Measurements from ENCODE around the gene PCBP1.
"Not testable (repeated sequence)": the region's sequence is repeated elsewhere in the genome, so short reads cannot be mapped to it uniquely, and the experiment has no call there.

Gene PCBP1

DNA sequence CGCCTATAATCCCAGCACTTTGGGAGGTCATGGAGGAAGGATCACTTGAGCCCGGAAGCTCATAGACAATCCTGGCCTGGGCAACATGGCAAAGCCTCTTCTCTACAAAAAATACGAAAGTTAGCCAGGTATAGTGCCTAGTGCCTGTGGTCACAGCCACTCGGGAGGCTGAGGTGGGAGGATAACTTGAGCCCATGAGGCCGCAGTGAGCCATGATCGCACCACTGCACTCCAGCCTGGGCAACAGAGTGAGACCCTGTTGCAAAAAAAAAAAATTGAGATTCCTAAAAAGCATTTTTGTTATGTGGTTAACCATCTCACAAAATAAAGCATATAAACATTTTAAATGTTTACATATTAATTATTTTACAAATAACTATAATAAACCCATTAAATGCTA is 13.9 kb downstream of the PCBP1 start:
- DNase-seq = no peak

DNA sequence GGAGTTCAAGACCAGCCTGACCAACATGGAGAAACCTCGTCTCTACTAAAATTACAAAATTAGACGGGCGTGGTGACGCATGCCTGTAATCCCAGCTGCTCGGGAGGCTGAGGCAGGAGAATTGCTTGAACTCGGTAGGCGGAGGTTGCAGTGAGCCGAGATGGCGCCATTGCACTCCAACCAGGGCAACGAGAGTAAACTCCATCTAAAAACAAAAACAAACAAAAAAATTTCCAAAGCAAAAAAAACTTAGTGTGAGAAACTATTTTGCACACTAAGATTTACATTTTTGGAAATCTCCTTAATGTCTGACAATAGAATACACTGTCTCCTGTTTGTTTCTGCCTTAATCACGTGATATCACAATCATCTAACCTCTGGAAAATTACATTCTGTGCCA is 14.4 kb downstream of the PCBP1 start:
- DNase-seq = not testable (repeated sequence)

DNA sequence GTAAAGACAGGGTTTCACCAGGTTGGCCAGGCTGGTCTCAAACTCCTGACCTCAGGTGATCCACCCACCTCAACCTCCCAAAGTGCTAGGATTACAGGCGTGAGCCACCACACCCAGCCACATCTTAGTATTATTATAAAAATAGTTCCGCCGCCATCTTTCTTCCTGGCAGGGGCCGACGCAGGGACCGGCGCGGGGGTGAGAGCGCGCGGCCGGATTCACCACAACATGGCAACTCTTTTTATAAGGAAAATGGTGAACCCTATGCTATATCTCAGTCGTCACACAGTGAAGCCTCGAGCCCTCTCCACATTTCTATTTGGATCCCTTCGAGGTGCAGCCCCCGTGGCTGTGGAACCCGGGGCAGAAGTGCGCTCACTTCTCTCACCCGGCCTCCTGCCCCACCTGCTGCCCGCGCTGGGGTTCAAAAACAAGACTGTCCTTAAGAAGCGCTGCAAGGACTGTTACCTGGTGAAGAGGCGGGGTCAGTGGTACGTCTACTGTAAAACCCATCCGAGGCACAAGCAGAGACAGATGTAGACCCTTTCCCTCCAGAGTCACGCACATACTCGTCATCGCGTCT is 15.1 kb downstream of the PCBP1 start:
- not testable (repeated sequence) for DNase-seq

DNA sequence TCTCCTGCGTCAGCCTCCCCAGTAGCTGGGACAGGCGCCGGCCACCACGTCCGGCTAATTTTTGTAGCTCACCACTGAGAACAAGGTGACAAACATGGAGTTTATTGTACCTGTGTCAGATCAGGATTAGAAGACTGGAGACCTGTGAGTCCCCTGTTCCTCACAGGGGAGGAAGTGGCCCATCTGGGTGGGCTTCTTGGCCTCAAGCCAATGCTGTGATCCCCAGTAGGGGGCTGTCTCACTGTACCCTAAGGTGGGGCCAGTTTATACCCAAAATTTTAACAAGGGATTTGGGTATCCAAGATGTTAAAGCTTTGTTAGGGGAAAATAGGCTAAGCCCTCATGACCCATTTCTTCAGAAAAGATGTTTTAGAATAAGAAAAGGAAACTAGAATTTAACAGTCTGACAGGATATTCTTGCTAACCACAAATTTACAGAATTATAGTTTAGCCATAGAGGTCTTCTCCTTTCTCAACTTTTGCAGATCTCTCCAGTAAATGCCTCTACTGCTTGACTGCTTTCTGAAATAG is 16.3 kb downstream of the PCBP1 start:
- DNase-seq = peak in 1 of 3 donors; percentile 58

- DNase-seq = peak; percentile 62 to 68 (median 66)
These were observed 17.2 kb downstream of the PCBP1 start for GRCh38 chr2:70104231-70105111.

- not testable (repeated sequence) for DNase-seq
These were observed 18.9 kb downstream of the PCBP1 start for GRCh38 chr2:70106138-70106537.

- not testable (repeated sequence) for DNase-seq
These were observed 23.1 kb downstream of the PCBP1 start for GRCh38 chr2:70110397-70110796.

GRCh38 chr2:70111752-70112591 is 24.7 kb downstream of the PCBP1 start:
- no peak for DNase-seq

DNA sequence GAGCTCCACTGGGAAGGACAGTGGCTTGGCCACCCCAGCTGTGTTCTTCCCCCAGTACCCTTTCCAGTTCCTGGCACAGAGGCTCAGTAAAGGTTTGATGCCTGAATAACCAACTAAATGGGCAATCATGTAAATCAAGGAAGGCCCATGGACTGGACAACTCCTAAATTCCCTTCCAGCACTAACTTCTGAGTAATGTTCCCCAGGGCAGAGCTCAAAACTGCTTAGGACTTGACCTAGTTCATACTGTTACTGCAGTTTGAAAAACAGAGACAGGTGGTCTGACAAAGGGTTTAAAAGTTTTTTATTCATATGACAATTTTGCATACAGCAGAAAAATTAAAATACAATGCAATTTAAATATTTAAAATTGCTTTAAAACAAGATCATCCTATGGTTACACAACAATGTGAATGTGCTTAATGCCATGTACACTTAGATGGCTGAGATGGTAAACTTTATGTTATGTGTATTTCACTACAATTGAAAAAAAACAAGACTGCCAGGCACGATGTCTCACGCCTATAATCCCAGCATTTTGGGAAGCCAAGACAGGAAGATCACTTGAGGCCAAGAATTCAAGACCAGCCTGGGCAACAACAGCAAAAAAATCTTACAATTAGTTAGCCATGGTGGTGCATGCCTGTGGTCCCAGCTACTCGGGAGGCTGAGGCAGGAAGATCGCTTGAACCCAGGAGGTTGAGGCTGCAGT is 26.2 kb downstream of the PCBP1 start:
- DNase-seq = no peak

DNA sequence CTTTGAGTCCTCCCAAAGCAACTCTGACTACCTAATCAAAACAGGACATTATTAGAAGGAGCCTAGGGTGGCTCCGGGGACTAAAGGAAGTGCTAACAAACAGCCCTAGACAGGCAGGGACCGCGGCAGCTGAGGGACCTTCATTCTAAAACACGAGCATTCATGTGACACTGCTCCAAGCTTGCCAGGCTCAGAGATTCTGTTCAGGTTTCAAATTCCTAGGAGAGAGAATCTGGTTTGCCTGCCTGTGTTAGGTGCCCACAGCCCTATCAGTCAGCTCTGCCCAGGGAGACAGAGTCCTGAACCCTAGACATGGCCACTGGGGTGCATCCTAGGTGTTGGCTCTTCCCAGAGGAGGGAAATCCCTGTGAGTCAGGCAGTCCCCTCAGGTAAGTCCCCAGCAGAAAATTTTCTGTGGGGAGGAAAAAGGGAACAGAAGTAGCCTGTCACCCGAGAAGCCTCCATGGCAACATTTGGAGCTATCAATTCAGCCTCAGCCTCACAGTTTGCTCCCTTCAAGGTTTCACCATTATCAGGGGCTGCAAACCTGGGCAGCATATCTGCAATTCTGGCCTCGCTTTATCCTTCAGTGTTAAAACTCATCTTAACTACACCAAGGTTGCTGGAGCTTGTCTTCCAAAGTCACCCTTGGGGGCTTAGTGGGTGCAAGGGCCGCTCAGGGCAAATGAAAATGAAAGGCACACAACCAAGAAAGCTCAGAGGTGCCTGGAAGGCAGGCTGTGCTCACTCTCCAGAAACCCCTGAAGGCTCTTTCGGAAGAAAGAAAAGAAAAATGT is 28.6 kb downstream of the PCBP1 start:
- peak in 2 of 3 donors; percentile 58 to 61 for DNase-seq

DNA sequence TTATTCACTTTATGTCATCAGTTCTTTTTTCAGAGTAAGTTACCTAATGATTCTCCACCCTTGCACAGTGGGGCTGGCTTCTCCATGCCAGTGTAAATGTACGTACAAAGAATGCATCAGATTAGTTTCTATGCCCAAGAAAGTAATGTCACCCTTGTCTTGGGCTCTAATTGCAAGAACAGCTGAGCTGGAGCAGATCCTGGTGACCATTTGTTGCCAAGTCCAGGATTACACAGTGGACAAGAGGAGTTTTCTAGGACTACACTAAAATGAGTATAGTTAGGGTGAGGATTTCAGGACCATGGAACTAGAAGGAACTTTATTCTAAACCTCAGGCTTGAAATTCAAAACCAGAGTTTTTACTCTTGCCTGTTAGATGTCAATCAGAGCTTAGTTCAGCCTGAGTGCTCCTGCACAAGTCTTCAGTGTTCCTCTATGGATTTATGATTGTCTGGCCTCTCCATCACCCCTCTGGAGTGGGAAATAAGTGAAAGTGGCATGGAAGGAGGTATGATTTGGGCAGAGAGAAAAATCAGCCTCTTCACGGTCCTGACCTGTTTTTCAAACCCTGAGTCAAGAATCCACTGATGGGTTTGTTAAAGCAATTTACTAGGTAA is 29.8 kb downstream of the PCBP1 start:
- DNase-seq = no peak

DNA sequence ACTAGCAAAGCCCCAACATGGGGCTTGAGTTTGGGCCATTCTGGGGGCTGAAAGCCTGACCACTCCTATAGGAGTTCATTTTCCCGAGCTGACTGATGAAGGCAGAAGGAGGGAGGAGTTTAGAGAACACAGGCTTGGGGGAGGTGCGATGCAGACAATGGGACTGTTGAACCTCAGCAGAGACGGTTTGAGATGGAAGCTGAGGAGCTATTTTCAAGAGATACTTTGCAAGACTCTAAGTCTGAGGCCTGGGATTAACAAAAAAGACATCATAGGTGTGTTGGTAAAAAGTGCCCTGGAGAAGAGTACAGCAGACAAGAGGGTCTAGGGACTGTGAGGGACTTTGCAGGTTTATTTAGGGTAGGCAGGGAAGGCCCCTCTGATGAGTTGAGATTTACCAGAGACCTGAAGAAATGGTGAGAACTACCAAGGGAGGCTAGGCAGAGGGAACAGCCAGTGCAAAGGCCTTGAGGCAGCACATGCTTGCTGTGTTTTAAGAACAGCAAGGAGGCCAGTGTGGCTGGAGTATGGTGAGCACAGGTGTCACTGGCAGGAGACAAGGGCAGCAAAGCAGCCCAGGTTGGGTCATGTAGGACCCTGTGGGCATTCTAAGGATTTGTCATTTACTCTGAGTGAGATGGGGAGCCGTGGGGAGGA is 31.6 kb downstream of the PCBP1 start:
- no peak for DNase-seq

DNA sequence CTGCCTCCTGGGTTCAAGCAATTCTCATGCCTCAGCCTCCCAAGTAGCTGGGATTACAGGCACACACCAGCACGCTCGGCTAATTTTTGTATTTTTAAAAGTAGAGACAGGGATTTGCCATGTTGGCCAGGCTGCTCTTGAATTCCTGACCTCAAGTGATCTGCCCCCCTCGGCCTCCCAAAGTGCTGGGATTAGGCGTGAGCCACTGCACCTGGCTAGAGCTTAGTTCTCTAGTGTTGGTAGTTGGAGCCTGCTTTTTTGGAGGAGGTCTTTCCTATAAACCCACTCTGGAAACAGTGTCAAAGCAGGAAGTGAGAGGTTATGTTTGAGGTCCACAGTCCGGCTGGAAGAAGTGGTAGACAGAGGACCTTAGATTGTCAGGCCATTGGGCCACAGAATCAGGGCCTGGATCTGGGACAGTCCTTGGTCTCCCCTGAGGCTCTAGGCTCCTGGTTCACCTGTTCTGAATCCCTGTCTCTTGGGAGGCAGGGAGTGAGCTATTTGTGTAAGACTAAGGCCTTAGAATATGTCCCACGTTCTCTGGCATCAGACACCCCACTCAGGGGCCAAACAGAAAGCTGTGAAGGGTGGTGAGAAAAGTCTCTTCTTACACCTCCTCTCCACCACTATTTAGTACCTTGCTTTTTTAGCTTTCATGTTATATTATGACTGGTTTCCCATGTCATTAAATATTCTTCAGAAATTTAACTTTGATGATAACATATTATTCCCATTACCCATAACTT is 34.5 kb downstream of the PCBP1 start:
- no peak for DNase-seq

DNA sequence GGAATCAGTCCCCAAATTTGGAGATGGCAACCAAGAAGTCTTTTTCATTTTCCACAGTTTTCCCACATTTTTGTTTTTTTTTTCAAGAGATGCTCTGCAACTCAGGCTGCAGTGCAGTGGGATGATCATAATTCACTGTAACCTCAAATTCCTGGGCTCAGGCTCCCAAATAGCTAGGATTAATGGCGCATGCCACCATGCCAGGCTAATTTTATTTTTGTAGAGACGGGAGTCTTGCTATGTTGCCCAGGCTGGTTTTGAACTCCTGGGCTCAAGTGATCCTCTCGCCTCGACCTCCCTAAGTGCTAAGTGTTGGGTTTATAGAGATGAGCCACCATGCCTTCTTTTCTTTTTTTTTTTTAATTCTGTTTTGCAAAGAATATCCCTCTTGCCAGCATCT is 35.2 kb downstream of the PCBP1 start:
- DNase-seq = no peak

GRCh38 chr2:70123051-70123828 is 36.0 kb downstream of the PCBP1 start:
- DNase-seq = peak in 1 of 3 donors; percentile 29

DNA sequence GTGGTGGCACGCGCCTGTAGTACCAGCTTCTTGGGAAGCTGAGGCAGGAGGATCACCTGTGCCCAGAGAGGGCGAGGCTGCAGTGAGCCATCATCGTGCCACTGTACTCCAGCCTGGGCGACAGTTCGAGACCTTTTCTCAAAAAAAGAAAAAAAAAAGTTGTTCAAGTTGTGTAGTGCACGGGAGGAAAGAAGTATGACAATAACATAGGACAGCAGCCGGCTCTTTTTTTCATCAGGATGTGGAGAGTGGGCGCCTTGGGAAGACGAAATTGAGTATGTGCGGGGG is 36.5 kb downstream of the PCBP1 start:
- no peak for DNase-seq

DNA sequence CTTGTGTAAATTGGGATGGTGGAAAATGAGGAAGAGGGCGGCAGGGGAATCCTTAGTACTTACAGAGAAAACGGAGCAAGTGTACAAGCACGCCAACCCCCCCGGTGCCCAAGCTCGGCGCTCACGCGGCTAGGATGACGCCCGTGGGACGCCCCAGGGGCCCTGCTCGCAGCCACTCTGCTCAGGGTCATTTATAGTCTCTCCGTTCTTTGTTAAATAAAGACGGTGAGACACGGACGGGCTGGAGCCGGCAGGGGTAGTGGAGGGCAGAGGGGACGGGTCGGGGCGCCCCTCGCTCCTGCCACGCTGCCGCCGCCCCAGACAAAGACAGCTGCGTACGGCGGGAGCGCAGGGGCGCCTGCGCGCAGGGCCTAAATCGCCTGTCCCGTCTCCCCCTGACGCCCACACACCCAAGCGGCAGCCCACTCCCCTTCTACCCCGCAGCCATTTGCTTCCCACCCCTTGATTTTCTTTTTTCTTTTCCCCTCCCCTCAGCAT is 37.8 kb downstream of the PCBP1 start:
- peak; percentile 92 to 95 (median 93) for DNase-seq

DNA sequence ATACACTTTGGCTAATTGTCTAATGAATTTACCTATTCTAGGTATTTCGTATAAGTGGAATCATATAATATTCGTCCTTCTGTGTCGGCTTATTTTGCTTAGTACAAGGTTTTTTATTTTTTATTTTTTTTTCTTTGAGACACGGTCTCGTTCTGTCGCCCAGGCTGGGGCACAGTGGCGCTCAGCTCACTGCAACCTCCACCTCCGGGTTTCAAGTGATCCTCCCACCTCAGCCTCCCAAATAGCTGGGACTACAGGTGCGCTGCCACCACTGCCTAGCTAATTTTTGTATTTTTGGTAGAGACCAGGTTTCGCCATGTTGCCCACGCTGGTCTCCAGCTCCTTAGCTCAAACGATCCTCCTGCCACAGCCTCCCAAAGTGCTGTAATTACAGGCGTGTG is 38.2 kb downstream of the PCBP1 start:
- no peak for DNase-seq

DNA sequence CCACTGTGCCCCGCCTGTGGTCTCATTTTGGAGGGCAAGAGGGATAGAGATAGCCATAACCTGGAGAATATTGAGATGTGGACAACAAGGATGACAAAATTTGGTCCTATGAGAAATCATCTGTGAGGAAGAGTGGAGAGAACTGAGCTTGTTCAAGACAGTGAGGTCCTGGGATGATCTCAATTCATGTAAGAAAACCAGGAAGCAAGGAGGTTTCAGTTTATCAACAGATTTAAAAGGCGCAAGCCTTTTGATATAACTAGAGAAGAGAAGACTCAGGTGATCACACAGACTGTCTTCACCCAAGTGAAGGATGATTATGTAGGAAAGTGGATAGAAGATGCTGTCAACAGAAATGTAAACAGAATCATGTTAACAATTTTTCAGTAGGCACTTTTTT is 39.1 kb downstream of the PCBP1 start:
- DNase-seq = peak; percentile 35 to 53 (median 42)

All from suppressor macrophage treated with lipopolysaccharide for 1 hour (primary cell).